ENCODE measurements around the gene WASF2. TPM values are rescaled to one million over a fixed set of nuclear protein-coding genes. Genes with fewer than 3 reads are reported as not detected.
A peak's percentile ranks its signal among the peaks of the same experiment; 100 is the strongest.
"Not testable (repeated sequence)": the region's sequence is repeated elsewhere in the genome, so short reads cannot be mapped to it uniquely, and the experiment has no call there.

Gene WASF2
- total RNA-seq, 3 donors from 2014 or later, result 82.2 to 98.7 (median 87.1) TPM

GRCh38 chr1:27464926-27465647 is 24.9 kb downstream of the WASF2 start:
- DNase-seq (no peak), ATAC-seq (no peak)
- Mint-ChIP-seq H3K27me3 (ENCODE audit: low read depth) (no peaks in the 10 kb centered on the region), H3K36me3 (ENCODE audit: insufficient read depth) (peaks cover 20% of the 10 kb centered on the region), H3K9me3 (no peaks in the 10 kb centered on the region), H3K4me1 (ENCODE audit: low read depth) (peaks cover 46% of the 10 kb centered on the region), H3K4me3 (no peak overlapping the region)

DNA sequence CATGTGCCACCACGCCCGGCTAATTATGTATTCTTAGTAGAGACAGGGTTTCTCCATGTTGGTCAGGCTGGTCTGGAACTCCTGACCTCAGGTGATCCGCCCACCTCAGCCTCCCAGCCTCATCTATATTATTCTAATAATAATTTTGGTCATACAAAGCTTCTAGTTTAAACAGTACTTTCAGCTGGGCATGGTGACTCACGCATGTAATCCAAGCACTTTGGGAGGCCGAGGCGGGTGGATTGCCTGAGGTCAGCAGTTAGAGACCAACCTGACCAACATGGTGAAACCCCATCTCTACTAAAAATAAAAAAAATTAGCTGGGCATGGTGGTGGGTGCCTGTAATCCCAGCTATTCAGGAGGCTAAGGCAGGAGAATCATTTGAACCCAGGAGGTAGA is 26.1 kb downstream of the WASF2 start:
- H3K27me3 Mint-ChIP-seq (ENCODE audit: low read depth); H3K9me3 Mint-ChIP-seq; ATAC-seq: not testable (repeated sequence)

GRCh38 chr1:27458521-27458920 is 31.4 kb downstream of the WASF2 start:
- H3K4me3 Mint-ChIP-seq; H3K27me3 Mint-ChIP-seq (ENCODE audit: low read depth); ATAC-seq; H3K9me3 Mint-ChIP-seq; DNase-seq; H3K36me3 Mint-ChIP-seq (ENCODE audit: insufficient read depth): not testable (repeated sequence)
- peaks cover 39% of the 10 kb centered on the region for H3K4me1 Mint-ChIP-seq (ENCODE audit: low read depth)

More for the DNA sequence above, 26.1 kb downstream of the WASF2 start:
- peaks cover 37% of the 10 kb centered on the region for H3K4me1 Mint-ChIP-seq (ENCODE audit: low read depth)
- DNase-seq; H3K4me3 Mint-ChIP-seq; H3K36me3 Mint-ChIP-seq (ENCODE audit: insufficient read depth): not testable (repeated sequence)

DNA sequence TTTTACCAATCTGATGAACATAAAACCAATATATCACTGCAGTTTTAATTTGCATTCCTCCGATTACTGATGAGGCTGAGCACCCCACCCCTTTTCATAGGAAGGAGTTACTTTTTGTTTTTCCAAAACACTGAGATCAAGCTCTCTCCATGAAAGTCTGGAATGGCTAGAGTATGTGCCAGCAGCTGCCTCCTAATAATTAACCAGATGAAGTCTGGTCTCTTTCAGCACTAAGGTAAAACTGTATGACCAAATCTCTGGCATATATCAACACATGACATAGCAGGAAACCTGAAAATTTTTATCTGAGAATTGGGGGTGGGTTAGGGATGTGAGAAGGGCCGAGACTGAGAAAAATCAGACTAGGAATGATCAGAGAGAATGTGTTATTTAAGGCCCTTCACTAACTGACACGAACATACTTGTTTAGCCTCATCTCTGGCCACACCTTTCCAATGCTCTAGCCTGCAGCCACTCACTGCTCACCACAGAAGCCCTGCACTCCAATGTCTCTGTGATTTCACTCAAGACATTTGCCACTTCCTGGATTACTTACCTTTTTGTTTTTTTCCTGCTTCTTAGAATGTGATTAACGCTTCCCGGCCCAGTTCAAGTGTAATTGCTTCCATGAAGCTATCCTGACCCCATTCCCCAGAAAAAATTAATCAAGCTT is 34.7 kb downstream of the WASF2 start:
- H3K36me3 Mint-ChIP-seq (ENCODE audit: insufficient read depth), result peaks cover 2% of the 10 kb centered on the region
- H3K4me3 Mint-ChIP-seq, result no peak overlapping the region
- H3K9me3 Mint-ChIP-seq, result no peaks in the 10 kb centered on the region
- H3K4me1 Mint-ChIP-seq (ENCODE audit: low read depth), result peaks cover 44% of the 10 kb centered on the region
- ATAC-seq (peak; percentile 69 to 79), DNase-seq (no peak)
- H3K27me3 Mint-ChIP-seq (ENCODE audit: low read depth), result no peaks in the 10 kb centered on the region

- Mint-ChIP-seq H3K4me1 (ENCODE audit: low read depth) (peaks cover 43% of the 10 kb centered on the region), H3K36me3 (ENCODE audit: insufficient read depth) (peaks cover 2% of the 10 kb centered on the region), H3K4me3 (no peak overlapping the region), H3K27me3 (ENCODE audit: low read depth) (no peaks in the 10 kb centered on the region), H3K9me3 (no peaks in the 10 kb centered on the region)
- DNase-seq (no peak), ATAC-seq (no peak)
These were observed 35.4 kb downstream of the WASF2 start for GRCh38 chr1:27454610-27455009.

DNA sequence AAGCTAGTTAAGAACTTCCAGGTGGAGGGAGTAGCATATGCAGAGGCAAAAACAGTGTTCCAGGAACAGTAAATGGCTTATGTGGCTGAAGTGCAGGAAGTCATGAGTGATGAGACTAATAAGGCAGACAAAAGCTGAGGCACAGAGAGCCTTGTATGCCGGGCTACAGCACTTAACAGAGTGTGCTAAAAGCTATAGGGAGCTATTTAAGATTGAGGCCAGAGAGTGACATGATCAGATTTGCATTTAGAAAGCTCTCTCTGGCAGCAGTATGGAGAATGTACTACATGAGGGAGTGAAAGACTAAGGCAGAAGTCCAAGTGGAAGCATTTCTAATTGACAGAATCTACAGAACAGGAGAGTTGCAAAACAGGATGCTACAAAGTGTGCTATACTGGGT is 38.6 kb downstream of the WASF2 start:
- H3K9me3 Mint-ChIP-seq, result no peaks in the 10 kb centered on the region
- ATAC-seq (no peak), DNase-seq (no peak)
- H3K4me3 Mint-ChIP-seq, result no peak overlapping the region
- no peaks in the 10 kb centered on the region for H3K27me3 Mint-ChIP-seq (ENCODE audit: low read depth)
- H3K36me3 Mint-ChIP-seq (ENCODE audit: insufficient read depth), result peaks cover 21% of the 10 kb centered on the region
- H3K4me1 Mint-ChIP-seq (ENCODE audit: low read depth), result peaks cover 61% of the 10 kb centered on the region

DNA sequence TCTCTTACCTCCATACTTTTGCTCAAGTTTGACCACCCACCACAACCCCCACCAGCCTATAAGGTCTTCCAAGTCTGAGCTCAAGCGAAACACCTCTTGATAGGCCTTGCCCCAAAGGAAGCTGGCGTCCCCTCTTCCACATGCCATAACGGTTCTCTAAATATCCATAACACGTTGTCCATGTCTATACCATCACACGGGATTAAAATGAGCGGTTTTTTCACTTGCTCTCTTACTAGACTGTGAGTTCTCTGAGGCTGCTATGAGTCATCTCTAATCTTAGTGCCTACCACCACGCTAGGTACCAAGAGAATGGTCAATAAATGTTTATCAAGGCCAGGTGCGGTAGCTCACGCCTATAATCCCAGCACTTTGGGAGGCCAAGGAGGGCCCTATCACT is 41.0 kb downstream of the WASF2 start:
- no peak overlapping the region for H3K4me3 Mint-ChIP-seq
- ATAC-seq, result no peak

DNA sequence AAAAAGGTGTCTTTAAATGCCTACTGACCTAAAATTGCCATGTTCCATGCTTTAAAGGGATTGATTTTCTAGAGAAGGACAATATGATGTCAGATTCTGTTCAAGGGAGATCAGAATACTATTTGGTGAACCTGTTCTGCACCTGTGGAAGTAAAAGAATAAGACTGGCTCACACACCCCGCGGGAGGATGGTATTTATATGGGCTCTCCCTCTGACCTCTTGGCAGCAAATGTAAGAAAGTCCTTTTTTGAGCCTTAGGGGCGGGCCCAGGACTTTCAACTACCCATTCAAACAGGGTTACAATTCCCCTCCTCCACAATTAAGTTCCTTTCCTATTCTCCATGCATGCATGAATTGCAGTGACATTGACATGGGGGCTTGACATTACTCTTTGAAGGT is 42.1 kb downstream of the WASF2 start:
- no peak overlapping the region for H3K4me3 Mint-ChIP-seq
- H3K36me3 Mint-ChIP-seq (ENCODE audit: insufficient read depth), result peaks cover 19% of the 10 kb centered on the region
- ATAC-seq, result no peak
- no peaks in the 10 kb centered on the region for H3K27me3 Mint-ChIP-seq (ENCODE audit: low read depth)
- DNase-seq, result no peak
- H3K4me1 Mint-ChIP-seq (ENCODE audit: low read depth), result peaks cover 57% of the 10 kb centered on the region
- H3K9me3 Mint-ChIP-seq, result no peaks in the 10 kb centered on the region

More for the DNA sequence above, 41.0 kb downstream of the WASF2 start:
- no peaks in the 10 kb centered on the region for H3K9me3 Mint-ChIP-seq
- no peak for DNase-seq
- H3K4me1 Mint-ChIP-seq (ENCODE audit: low read depth), result peaks cover 58% of the 10 kb centered on the region
- peaks cover 19% of the 10 kb centered on the region for H3K36me3 Mint-ChIP-seq (ENCODE audit: insufficient read depth)
- H3K27me3 Mint-ChIP-seq (ENCODE audit: low read depth), result no peaks in the 10 kb centered on the region

GRCh38 chr1:27447399-27447798 is 42.6 kb downstream of the WASF2 start:
- H3K27me3 Mint-ChIP-seq (ENCODE audit: low read depth), result no peaks in the 10 kb centered on the region
- ATAC-seq (no peak), DNase-seq (no peak)
- no peak overlapping the region for H3K4me3 Mint-ChIP-seq
- no peaks in the 10 kb centered on the region for H3K9me3 Mint-ChIP-seq
- H3K36me3 Mint-ChIP-seq (ENCODE audit: insufficient read depth), result peaks cover 19% of the 10 kb centered on the region
- H3K4me1 Mint-ChIP-seq (ENCODE audit: low read depth), result peaks cover 57% of the 10 kb centered on the region

DNA sequence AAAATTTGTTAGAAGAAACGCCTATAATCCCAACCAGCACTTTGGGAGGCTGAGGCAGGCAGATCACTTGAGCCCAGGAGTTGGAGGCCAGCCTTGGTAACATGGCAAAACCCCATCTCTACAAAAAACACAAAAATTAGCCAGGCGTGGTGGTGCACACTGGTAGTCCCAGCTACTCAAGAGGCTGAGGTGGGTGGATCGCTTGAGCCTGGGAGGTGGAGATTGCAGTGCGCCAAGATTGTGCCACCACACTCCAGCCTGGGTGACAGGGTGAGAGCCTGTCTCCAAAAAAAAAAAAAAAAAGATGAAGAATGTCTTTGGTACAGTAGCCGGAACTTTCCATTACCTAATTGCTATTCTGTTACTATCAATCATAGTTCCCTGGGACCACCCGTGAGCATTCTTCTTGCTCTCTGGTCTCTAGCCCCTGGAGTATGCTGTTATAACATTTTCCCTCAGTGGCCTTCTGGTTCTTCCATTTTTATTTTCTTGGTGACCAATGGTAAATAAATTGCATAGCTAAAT is 43.4 kb downstream of the WASF2 start:
- Mint-ChIP-seq H3K36me3 (ENCODE audit: insufficient read depth) (peaks cover 19% of the 10 kb centered on the region), H3K9me3 (no peaks in the 10 kb centered on the region), H3K4me1 (ENCODE audit: low read depth) (peaks cover 53% of the 10 kb centered on the region), H3K4me3 (no peak overlapping the region), H3K27me3 (ENCODE audit: low read depth) (no peaks in the 10 kb centered on the region)
- ATAC-seq (no peak), DNase-seq (no peak)

DNA sequence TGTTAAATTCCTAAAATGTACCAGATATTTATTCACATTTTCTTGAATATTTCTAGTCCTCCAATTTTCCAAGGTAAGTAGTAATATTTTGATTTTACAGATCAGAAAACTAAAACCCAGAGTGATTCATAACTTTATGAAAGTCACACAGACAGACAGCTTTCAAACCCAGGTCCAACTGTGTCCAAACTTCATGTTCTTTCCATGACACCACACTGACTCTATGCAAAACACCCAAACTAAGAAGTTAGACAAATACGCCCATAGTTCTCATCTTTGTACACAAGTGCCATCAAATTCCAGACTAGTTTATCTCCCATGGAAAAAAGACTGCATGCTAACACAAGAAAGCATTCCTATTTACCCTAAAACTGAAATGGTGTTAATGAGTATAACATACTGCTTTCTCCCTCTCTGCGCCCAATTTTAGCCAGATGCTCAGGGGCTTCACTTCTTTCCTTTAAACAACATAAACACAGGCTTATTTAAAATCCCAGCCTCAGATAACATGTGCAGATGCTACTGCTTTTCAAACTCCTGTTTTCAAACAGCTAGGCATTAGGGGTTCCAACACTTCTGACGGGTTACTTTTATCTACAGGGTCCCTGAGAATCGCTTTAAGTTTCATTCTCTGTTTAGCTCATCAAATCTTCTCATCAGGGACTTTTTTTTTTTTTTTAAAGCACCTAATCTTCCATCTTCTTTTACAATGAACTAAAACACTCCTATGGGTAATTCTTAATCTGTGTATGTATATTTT is 44.6 kb downstream of the WASF2 start:
- DNase-seq (no peak), ATAC-seq (peak; percentile 88 to 89)
- Mint-ChIP-seq H3K9me3 (no peaks in the 10 kb centered on the region), H3K36me3 (ENCODE audit: insufficient read depth) (peaks cover 19% of the 10 kb centered on the region), H3K4me3 (peak overlapping the region; percentile 69), H3K27me3 (ENCODE audit: low read depth) (no peaks in the 10 kb centered on the region), H3K4me1 (ENCODE audit: low read depth) (peaks cover 47% of the 10 kb centered on the region)

- Mint-ChIP-seq H3K9me3 (no peaks in the 10 kb centered on the region), H3K36me3 (ENCODE audit: insufficient read depth) (peaks cover 24% of the 10 kb centered on the region), H3K4me3 (peak overlapping the region; percentile 69), H3K4me1 (ENCODE audit: low read depth) (peaks cover 49% of the 10 kb centered on the region), H3K27me3 (ENCODE audit: low read depth) (no peaks in the 10 kb centered on the region)
- no peak for DNase-seq
- ATAC-seq, result peak in 1 of 2 donors; percentile 20
These were observed 45.3 kb downstream of the WASF2 start for GRCh38 chr1:27444632-27445031.

DNA sequence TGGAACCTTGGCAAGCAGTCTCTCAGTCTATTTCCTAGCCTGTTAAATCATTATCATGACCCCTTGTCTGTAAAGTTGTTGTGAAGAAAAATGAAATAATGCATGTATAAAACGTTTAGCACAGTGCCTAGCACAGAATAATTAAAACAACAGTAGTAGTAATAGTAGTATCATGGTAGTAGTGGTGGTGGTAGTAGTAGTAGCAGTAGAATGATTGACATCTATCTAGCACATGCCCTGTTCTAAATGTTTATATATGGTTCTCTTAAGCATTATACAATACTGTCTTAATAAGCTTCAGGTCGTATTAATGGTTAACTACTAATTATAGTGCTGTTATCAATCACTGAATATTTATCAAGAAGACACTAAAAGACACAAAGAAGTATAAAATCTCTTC is 50.8 kb downstream of the WASF2 start:
- ATAC-seq, result no peak
- peaks cover 3% of the 10 kb centered on the region for H3K9me3 Mint-ChIP-seq

DNA sequence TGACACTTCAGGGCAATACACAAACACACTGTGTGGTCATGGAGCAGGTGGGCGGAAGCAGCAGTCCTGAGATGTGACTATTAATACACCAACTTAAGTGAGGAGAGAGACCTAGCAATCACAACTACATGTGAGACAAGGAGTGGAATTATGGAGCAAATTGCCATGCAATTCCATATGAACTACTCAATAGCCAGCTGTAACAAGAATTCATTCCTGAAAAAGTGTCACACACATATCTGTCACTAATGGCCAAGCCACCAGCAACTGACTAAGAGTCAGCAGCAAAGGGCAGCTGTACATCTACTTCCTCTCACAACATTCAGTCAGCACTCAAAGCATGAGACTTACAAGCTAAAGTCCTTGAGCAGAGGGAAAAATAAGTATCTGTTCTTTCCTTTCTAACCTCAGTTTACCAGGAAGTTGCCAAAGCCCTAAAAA is 51.3 kb downstream of the WASF2 start:
- Mint-ChIP-seq H3K27me3 (ENCODE audit: low read depth) (no peaks in the 10 kb centered on the region), H3K9me3 (peaks cover 3% of the 10 kb centered on the region), H3K4me1 (ENCODE audit: low read depth) (peaks cover 60% of the 10 kb centered on the region), H3K36me3 (ENCODE audit: insufficient read depth) (peaks cover 14% of the 10 kb centered on the region), H3K4me3 (no peak overlapping the region)
- ATAC-seq (no peak), DNase-seq (no peak)

More for the DNA sequence above, 50.8 kb downstream of the WASF2 start:
- peaks cover 14% of the 10 kb centered on the region for H3K36me3 Mint-ChIP-seq (ENCODE audit: insufficient read depth)
- DNase-seq, result no peak
- H3K27me3 Mint-ChIP-seq (ENCODE audit: low read depth), result no peaks in the 10 kb centered on the region
- H3K4me3 Mint-ChIP-seq, result no peak overlapping the region
- H3K4me1 Mint-ChIP-seq (ENCODE audit: low read depth), result peaks cover 58% of the 10 kb centered on the region
